ENCODE data around the gene PMPCA.

PMPCA gene

DNA sequence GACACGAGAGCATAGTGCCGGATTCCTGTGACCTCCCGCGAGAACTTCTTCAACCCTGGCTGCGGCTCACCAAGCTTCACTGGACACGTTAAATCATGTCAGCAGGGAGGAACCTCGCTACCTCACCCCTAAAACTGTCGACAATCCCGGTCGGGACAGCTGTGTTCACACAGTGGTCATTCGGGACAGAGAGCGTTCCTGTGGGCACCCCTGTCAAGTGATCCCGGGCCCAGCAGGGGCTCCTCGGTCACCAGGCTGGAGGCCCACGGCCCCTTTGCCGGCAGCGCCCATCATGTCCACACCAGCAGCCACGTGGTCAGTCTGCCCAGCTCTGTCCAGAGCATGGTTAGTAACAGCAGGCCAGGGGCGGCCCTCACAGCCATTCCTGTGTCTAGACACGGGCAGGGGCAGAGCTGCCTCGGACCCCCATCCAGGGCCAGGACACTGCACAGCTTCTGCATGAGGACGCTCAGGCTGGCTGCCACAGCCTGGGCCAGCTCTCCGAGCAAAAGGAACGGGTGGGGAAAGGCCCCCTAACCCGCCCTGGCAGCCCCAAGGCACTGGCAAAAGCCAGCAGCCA lies 25.7 kb downstream of the PMPCA start:
- no peak for DNase-seq (ENCODE audit: low read depth)

DNA sequence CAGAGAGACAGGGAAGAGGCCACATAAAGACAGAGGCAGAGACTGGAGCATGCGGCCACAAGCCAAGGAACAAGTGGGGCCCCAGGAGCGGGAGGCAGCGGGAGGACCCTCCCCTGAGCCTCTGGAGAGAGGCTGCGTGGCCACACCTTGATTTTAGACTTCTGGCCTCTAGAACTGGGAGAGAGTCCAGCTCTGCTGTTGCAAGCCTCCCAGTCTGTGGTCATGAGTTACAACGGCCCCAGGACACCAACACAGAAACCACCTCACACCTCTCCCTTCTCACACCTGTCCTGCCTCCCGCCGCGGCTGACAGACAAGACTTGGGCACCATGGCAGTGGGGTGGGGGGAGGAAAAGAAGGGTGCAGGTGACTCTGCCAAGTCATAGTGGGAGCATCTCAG lies 27.0 kb downstream of the PMPCA start:
- no peak for DNase-seq (ENCODE audit: low read depth)

DNA sequence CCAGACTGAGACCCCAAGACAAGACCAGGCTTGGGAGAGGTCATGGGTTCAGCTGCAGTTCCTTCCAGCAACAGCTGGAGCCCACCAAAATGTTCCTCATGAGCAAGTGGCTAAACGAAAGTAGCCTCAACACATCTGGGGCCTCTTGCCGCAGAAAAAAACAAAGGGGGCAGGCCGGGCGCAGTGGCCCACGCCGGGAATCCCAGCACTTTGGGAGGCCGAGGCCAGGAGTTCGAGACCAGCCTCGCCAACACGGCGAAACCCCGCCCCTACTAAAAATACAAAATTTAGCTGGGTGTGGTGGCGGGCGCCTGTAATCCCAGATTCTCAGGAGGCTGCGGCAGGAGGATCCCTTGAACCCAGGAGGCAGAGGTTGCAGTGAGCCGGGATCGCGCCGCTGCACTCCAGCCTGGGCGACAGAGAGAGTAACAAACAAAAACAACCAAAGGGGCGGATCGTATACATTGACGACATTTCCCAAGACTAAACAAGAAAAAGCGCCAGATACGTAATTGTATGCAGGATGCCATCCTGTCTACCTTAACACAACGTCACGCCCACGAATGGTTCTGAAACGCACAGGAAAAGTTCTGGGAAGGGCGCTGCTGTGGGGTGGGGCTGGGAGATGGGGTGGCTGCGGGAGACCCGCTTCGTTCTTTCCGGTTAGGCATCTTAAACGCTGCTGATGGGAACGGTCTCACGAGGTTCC lies 27.5 kb downstream of the PMPCA start:
- no peak for DNase-seq (ENCODE audit: low read depth)

DNA sequence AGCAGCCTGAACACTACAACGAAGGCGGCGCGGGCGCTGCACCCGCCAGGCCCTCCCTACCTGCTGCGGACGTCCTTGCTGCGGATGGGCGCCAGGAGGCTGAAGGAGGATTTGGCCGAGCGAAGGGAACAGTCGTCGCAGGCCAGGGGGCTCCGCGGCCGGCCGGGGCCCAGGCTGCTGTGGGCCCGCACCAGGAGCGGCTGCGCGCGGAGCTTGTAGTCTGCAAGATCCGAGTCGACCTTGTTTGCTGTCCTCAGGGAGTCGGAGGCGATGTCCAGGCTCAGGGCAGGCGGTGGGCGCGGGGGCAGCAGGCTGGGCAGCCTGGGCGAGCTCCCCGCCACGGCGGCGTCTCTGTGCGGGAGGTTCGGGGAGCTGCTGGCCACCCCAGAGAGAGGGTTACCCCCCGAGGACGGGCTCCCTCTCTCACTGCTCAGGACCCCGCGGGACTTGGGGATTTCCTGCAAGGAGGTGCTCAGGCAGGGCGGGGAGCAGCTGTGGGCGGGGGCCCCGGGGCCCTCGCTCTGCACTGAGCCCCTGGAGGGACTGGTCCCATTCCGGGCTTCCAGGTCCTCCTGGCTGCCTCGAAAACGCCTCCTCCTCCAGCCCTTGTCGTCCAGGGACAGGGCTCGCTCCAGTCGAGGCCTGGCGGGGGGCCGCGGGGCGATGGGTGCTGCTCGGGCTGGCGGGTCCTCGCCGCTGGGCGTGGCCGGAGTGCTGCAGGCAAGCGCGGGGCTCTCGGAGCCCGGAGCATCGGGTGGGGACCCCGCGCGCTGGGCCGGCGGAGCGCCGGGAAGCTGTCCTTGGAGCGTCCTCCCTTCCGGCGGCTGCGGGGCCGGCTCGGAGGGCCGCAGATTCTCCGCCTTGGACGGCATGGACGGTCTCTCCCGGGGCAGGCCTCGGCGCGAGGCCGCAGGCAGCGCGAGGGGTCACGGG lies 28.4 kb downstream of the PMPCA start:
- no peak for DNase-seq (ENCODE audit: low read depth)

DNA sequence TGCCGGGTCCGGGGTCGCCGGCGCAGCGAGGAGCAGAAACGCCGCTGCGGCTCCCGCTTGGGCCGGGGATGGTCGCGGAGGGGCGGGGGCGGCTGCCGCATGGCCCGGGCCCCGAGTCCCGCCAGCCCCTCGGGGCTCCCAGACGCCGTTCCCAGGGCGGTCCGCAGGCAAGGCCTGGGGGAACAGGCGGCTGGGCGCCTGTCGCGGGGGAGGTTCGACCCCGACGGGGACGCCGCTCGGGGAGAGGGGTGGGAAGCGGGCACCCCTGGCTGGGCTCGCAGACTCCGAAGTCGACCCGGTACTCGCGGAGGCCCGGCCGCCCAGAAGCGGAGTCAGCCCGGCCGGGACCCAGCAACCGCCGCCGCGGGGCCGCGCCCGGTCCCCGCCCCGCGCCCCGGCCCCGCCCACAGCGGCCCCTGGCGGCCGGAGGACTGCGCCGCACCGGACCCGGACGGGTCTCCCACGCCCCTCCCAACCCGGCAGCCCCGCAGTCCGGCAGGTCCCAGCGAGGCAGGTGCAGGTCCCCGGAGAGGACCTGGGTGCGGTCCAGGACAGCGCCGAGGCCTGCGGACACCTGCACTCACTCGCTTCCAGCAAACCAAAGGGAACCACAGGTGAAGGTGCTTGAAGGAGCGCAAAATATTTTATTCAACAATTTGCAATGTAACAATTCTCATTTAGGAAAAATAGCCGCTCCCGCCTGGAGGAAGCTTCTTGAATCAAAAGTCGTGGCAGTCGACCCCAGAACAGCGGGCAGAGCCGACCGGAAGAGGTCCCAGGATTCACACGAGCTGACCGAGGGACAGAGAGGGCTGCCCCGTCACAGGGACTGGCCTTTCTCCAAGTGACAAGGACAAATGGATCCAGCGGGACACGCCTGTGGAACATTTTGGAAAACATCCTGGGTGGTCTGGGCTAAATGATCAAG lies 29.3 kb downstream of the PMPCA start, which contains the start of gene INPP5E:
Gene INPP5E (minus strand): TSS at position 365 of the 928 bp plus-strand sequence. CDS start 426 bp downstream, outside the sequence.
- no peak for DNase-seq (ENCODE audit: low read depth)

GRCh38 chr9:136441191-136441680 lies 30.8 kb downstream of the PMPCA start:
- DNase-seq (ENCODE audit: low read depth): no peak

GRCh38 chr9:136441681-136442245 lies 31.3 kb downstream of the PMPCA start:
- no peak for DNase-seq (ENCODE audit: low read depth)

- no peak for DNase-seq (ENCODE audit: low read depth)
These were observed 31.8 kb downstream of the PMPCA start for GRCh38 chr9:136442265-136442664.

- no peak for DNase-seq (ENCODE audit: low read depth)
These were observed 32.6 kb downstream of the PMPCA start for GRCh38 chr9:136443087-136443486.

- no peak for DNase-seq (ENCODE audit: low read depth)
These were observed 33.2 kb downstream of the PMPCA start for GRCh38 chr9:136443687-136444086.

DNA sequence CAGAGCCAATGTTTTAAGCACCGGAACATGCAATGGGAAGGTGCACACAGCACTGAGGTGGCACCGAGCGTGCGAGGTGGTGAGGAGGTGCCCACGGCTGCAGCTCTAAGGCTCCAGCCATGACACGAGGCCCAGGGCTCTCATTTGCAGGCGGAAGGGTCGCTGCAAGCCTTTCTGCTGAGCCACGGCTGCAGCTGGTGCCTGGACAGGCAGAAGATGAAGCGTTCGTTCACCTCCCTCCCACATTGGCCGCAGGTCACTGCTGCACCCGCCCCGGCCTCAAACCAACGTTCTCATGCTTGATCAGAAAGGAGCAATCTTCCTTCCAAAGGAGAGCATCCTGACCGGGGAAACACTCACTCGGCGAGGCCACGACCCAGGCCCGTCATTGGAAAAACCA lies 33.6 kb downstream of the PMPCA start:
- DNase-seq (ENCODE audit: low read depth): no peak

DNA sequence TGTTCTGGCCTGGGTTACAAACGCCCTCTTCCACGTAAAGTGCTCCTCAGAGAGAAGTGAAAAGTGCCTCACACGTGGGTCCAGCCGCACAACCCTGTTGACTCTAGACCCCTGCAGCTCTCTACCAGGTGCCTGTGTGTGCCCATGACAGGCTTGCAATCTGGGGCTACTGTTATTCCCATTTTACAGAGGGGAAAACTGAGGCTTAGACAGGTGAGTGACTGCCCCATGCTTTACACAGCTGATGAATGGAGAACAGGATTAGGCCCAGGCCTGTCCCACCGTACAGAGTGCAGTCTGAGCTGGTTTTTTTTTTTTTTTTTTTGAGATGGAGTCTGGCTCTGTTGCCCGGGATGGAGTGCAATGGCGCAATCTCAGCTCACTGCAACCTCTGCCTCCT lies 35.3 kb downstream of the PMPCA start:
- DNase-seq (ENCODE audit: low read depth): no peak

- DNase-seq (ENCODE audit: low read depth): no peak
These were observed 36.8 kb downstream of the PMPCA start for GRCh38 chr9:136447173-136447778.

- DNase-seq (ENCODE audit: low read depth): no peak
These were observed 38.2 kb downstream of the PMPCA start for GRCh38 chr9:136448655-136449054.

DNA sequence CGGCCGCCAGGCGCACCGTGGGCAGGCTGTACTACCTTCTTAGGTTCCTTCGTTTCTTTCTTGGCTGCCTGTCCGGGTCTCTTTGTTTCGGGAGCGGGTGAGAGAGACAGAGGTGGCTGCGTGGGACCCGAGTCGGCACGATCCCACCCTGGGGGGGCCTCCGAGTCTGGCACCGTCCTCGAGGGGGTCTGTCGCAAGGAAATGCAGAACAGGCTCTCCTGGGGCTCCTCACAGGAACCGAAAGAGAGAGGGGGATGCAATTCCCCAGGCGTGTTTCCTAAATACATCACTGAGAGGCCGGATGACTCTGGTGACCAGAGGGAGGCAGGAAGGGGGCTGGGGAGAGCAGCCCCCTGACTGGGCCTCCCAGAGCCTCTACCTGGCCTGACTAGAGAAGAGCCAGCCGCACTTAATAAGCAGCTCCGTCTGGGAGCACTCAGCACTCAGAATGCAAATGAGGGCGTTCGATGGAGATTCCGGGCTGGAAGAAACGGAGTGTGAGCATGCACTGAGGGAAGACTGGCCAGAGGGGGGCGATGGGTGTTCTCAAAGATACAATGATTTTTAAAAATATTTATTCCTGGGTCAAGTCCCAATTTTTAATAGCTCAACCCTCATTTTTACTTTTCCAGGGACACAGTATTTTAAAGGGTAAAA lies 40.9 kb downstream of the PMPCA start:
- no peak for DNase-seq (ENCODE audit: low read depth)

DNA sequence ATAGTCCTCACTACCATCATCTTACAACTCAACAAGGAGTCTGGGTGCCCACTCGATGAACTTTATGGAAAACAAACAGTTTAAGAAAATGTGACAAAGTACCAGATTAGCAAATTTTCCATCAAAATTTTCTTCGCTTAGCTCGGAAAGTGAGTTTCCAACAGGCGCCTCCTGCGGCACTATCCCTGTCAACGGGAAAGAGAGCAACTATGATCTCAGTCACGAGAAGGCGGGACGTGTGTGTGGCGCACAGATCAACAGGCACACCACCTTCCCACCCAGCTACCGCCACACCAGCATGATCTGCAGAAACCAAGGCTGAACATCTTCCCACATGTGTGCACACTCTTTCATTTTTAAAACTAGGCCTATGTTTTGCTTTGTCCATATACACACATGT lies 42.9 kb downstream of the PMPCA start:
- DNase-seq (ENCODE audit: low read depth): no peak

DNA sequence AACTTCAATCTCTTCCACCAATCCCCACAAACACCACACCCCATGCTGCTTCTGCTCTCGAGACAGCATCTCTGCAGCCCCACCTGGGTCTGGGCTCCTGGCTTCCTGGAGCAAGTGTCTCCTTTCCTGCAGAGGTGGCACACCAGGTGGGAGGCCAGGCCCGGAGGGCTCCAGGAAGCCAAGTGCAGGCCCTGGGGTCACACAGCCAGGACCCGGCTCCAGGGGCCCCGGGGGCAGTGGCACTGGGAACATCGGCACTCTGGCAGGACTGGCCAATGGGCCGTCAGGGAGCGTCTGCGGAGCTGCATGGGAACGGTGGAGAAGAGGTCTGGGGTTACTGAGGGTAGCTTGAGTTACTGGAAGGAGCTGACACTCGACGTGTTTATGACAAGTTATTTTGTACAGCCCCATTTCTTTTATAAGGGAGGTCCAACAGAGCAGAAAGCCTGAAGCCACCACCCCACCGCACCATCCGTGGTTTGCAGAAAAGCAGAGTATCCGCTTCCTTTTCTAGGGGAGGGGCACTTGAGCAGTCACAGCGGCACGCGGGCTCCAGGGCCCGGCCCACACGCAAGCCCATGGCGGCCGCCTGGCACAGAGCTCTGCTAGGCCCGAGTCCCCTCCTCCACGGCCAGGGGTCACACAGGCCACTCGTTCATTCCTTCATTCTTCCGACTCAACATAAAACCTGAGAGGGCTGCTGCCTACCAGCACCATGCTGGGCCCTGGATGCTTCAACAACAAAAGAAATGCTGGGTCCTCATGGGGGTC lies 43.8 kb downstream of the PMPCA start:
- no peak for DNase-seq (ENCODE audit: low read depth)

GRCh38 chr9:136455043-136456002 lies 44.9 kb downstream of the PMPCA start:
- DNase-seq (ENCODE audit: low read depth): no peak
